Measurements from ENCODE around the gene FHOD3. TPM values are rescaled to one million over a fixed set of nuclear protein-coding genes. Genes with fewer than 3 reads are reported as not detected.

FHOD3 gene
- total RNA-seq, 2 experiments from 2014 or later: not detected

GRCh38 chr18:36476433-36476832, 178.9 kb downstream of the FHOD3 start:
- CTCF ChIA-PET: interaction anchor here (1.4 kb wide), 1 partner anchor 34 kb away, joined by 3 read pairs; no protein-coding TSS in a partner anchor
- no peaks in the 10 kb centered on the region for H3K9me3 Mint-ChIP-seq
- intact Hi-C loops (cut with micrococcal nuclease): no loop called here
- H3K4me3 Mint-ChIP-seq: no peak overlapping the region
- TF ChIP-seq CTCF (IDR thresholded peaks at IDR 0.05): no peak
- no peak overlapping the region for H3K27ac Mint-ChIP-seq
- DNase-seq: no peak
- H3K4me1 Mint-ChIP-seq (ENCODE audit: low read depth): no peaks in the 10 kb centered on the region
- ATAC-seq: no peak
- POLR2A ChIA-PET: no interaction called here
- peaks cover 3% of the 10 kb centered on the region for H3K27me3 Mint-ChIP-seq
- H3K36me3 Mint-ChIP-seq (ENCODE audit: low read depth): no peaks in the 10 kb centered on the region

GRCh38 chr18:36477776-36478175, 180.3 kb downstream of the FHOD3 start:
- Mint-ChIP-seq H3K27ac (no peak overlapping the region), H3K4me1 (ENCODE audit: low read depth) (no peaks in the 10 kb centered on the region), H3K36me3 (ENCODE audit: low read depth) (no peaks in the 10 kb centered on the region), H3K4me3 (no peak overlapping the region), H3K9me3 (no peaks in the 10 kb centered on the region), H3K27me3 (peaks cover 3% of the 10 kb centered on the region)
- POLR2A ChIA-PET: no interaction called here
- CTCF ChIA-PET: no interaction called here
- DNase-seq: no peak
- ATAC-seq: no peak
- TF ChIP-seq CTCF (IDR thresholded peaks at IDR 0.05): no peak
- intact Hi-C loops (cut with micrococcal nuclease): no loop called here

DNA sequence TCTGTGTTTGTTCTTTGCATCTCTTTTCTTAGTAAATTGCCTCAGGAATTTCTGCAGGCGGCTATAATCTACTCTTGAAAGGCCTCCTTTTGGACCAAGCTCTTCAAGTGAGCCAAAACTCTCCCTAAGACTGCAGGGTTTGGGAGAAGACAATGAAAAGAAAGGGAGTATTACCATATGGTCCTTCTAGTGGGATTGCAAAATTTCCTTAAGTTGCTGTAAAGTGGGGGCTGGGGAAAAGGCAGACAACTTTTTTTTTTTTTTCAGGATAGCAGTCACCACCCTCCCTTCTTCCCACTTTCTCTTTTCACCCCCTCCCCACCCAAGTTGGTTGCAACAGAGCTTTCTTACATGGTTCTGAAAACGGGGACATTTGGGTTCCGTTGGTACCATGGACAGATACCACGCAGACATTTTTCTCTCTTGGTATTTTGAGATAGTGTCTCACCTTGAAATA, 183.7 kb downstream of the FHOD3 start:
- no peak overlapping the region for H3K4me3 Mint-ChIP-seq
- intact Hi-C loops (cut with micrococcal nuclease): no loop called here
- DNase-seq: no peak
- no peaks in the 10 kb centered on the region for H3K9me3 Mint-ChIP-seq
- H3K27me3 Mint-ChIP-seq: peaks cover 2% of the 10 kb centered on the region
- H3K4me1 Mint-ChIP-seq (ENCODE audit: low read depth): no peaks in the 10 kb centered on the region
- H3K36me3 Mint-ChIP-seq (ENCODE audit: low read depth): no peaks in the 10 kb centered on the region
- TF ChIP-seq CTCF (IDR thresholded peaks at IDR 0.05): no peak
- no peak overlapping the region for H3K27ac Mint-ChIP-seq
- no peak for ATAC-seq
- POLR2A ChIA-PET: no interaction called here
- CTCF ChIA-PET: no interaction called here

GRCh38 chr18:36481935-36482334, 184.4 kb downstream of the FHOD3 start:
- no peaks in the 10 kb centered on the region for H3K4me1 Mint-ChIP-seq (ENCODE audit: low read depth)
- no peak overlapping the region for H3K27ac Mint-ChIP-seq
- intact Hi-C loops (cut with micrococcal nuclease): no loop called here
- no peaks in the 10 kb centered on the region for H3K36me3 Mint-ChIP-seq (ENCODE audit: low read depth)
- no peaks in the 10 kb centered on the region for H3K9me3 Mint-ChIP-seq
- ChIA-PET CTCF (no interaction called here), POLR2A (no interaction called here)
- no peak for TF ChIP-seq CTCF (IDR thresholded peaks at IDR 0.05)
- no peak overlapping the region for H3K4me3 Mint-ChIP-seq
- H3K27me3 Mint-ChIP-seq: peaks cover 5% of the 10 kb centered on the region
- no peak for ATAC-seq
- DNase-seq: no peak

DNA sequence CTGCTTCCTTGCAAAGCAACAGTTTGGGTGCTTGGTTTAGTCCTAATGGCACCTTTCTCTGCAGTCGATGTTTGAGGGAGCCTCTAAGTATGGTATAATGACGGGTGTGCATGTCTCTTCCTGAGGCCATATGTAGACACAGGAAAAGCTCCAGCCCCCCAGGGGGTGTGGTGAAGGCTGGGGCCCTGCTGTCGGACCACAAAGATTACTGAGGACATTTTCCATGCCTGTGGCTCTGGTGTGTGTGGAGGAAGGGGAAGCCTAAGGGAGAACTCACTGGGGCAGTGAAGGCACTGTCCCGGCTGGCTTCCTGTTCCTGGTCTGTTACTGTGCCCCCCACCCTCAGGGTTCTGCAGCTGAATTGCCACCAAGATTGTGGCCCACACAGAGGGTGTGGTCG, 187.1 kb downstream of the FHOD3 start:
- TF ChIP-seq CTCF (IDR thresholded peaks at IDR 0.05): no peak
- intact Hi-C loops (cut with micrococcal nuclease): no loop called here
- DNase-seq (no peak), ATAC-seq (no peak)
- H3K4me3 Mint-ChIP-seq: no peak overlapping the region
- CTCF ChIA-PET: no interaction called here
- H3K4me1 Mint-ChIP-seq (ENCODE audit: low read depth): no peaks in the 10 kb centered on the region
- POLR2A ChIA-PET: interaction anchor here (1.0 kb wide), 1 partner anchor 9 kb away, joined by 3 read pairs; no protein-coding TSS in a partner anchor
- peaks cover 6% of the 10 kb centered on the region for H3K27me3 Mint-ChIP-seq
- no peak overlapping the region for H3K27ac Mint-ChIP-seq
- H3K36me3 Mint-ChIP-seq (ENCODE audit: low read depth): no peaks in the 10 kb centered on the region
- H3K9me3 Mint-ChIP-seq: no peaks in the 10 kb centered on the region
